ACC112 (cell line): Measurements from ENCODE around the gene MEIS1.

Experiments used
- H2AFZ ChIP-seq: fragments of 200-600 bp; sonication (generic); one replicate; pipeline ENCODE4 v1.6.0; 2017; ENCODE audit warnings: antibody characterized with exemption, low read length; ENCODE audit not compliant: unreplicated experiment
- H3K27ac ChIP-seq: fragments of 200-600 bp; sonication (generic); 2 replicates; pipeline ENCODE4 v1.5.1; 2014; ENCODE audit warnings: low read depth, mild to moderate bottlenecking, antibody characterized with exemption, low read length, moderate library complexity
- H3K27me3 ChIP-seq: fragments of 200-600 bp; sonication (generic); 2 replicates; pipeline ENCODE4 v1.6.1; 2014; ENCODE audit warnings: mild to moderate bottlenecking, antibody characterized with exemption, low read length, moderate library complexity, mixed read lengths; ENCODE audit not compliant: insufficient read depth
- H3K36me3 ChIP-seq: fragments of 200-600 bp; sonication (generic); 2 replicates; pipeline ENCODE4 v1.6.1; 2016; ENCODE audit warnings: mild to moderate bottlenecking, antibody characterized with exemption, low read length, moderate library complexity, mixed read lengths; ENCODE audit not compliant: insufficient read depth
- H3K4me1 ChIP-seq: fragments of 200-600 bp; sonication (generic); one replicate; pipeline ENCODE4 v1.6.1; 2016; ENCODE audit warnings: low read length, mixed read lengths; ENCODE audit not compliant: insufficient read depth, unreplicated experiment, control insufficient read depth
- H3K4me3 ChIP-seq: fragments of 200-600 bp; sonication (generic); 2 replicates; pipeline ENCODE4 v1.5.1; 2014; ENCODE audit warnings: mild to moderate bottlenecking, low read depth, low read length
- H3K79me2 ChIP-seq: fragments of 200-600 bp; sonication (generic); one replicate; pipeline ENCODE4 v1.6.0; 2016; ENCODE audit warnings: low read length; ENCODE audit not compliant: control insufficient read depth, unreplicated experiment, insufficient read depth

Gene MEIS1

GRCh38 chr2:66560683-66561082 lies 125.8 kb downstream of the MEIS1 start:
- Histone ChIP-seq H3K36me3 (no peaks in the 10 kb centered on the region), H3K4me3 (no peak overlapping the region), H3K4me1 (peaks cover 15% of the 10 kb centered on the region), H3K27ac (no peak overlapping the region), H3K27me3 (no peaks in the 10 kb centered on the region), H3K79me2 (no peaks in the 10 kb centered on the region), H2AFZ (no peak overlapping the region)

GRCh38 chr2:66561645-66562303 lies 126.8 kb downstream of the MEIS1 start:
- Histone ChIP-seq H3K27me3 (no peaks in the 10 kb centered on the region), H3K79me2 (no peaks in the 10 kb centered on the region), H3K27ac (no peak overlapping the region), H3K36me3 (no peaks in the 10 kb centered on the region), H2AFZ (peak overlapping the region; percentile 73), H3K4me3 (no peak overlapping the region), H3K4me1 (peaks cover 15% of the 10 kb centered on the region)

DNA sequence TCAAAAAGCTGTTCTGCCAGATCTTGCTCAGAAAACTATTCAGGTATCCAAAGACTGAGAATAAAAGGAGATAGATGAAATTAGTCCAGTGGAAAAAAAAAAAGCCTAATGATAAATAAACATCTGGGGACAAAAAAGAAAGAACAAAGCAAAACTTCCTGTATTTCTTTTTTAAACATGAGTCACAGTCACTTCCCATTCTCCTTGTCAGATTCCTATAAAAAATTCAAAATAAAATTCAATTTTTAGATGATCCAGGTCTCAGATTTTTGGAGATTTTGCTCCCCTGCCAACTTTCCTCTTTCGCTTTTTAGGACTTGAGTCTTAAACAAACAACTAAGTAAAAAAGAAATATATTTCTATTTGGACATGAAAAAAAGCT lies 127.4 kb downstream of the MEIS1 start:
- Histone ChIP-seq H3K27me3 (no peaks in the 10 kb centered on the region), H3K79me2 (no peaks in the 10 kb centered on the region), H3K4me3 (no peak overlapping the region), H3K27ac (no peak overlapping the region), H3K36me3 (no peaks in the 10 kb centered on the region), H3K4me1 (peaks cover 15% of the 10 kb centered on the region), H2AFZ (peak overlapping the region; percentile 73)

DNA sequence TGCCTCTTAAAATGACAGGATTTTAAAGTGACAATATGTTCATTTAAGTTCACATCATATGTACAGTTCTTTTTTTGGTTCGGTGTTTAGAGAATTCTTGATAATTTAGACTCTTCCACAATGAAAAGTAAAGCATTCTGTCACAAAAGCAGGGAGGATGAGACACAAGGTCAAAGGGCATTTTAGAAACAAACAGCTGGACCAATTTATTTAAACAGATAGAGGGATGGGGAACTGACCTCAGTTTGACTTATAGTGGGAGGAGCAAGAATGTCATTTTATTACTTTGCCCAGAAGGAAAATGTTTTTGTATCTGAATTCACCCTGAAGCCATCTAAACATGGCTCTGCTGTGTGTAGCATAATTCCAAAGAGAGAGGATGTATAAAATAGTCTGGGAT lies 128.5 kb downstream of the MEIS1 start:
- Histone ChIP-seq H3K79me2 (no peaks in the 10 kb centered on the region), H2AFZ (no peak overlapping the region), H3K4me1 (peaks cover 15% of the 10 kb centered on the region), H3K27me3 (no peaks in the 10 kb centered on the region), H3K4me3 (no peak overlapping the region), H3K36me3 (no peaks in the 10 kb centered on the region), H3K27ac (no peak overlapping the region)

DNA sequence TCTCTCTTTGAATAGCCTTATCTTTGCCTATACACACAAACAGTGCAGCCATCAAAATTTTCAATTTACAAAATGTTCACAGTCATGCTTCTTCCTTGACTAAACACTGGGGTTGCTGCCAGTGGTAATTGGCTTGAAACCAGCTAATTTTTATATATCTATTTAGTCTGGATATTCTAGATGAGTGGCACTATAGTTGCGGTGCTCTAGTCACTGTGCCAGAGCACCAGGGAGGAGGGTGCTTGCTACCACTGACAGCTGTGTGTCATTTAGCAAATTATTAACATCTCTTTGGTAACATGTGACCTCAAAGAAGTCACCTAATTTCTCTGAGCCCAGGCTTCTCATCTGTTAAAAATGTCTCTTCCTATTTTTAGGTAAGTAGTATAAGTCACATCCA lies 130.4 kb downstream of the MEIS1 start:
- Histone ChIP-seq H3K27me3 (no peaks in the 10 kb centered on the region), H3K4me1 (peaks cover 15% of the 10 kb centered on the region), H3K79me2 (no peaks in the 10 kb centered on the region), H3K27ac (no peak overlapping the region), H3K36me3 (no peaks in the 10 kb centered on the region), H2AFZ (no peak overlapping the region), H3K4me3 (no peak overlapping the region)

DNA sequence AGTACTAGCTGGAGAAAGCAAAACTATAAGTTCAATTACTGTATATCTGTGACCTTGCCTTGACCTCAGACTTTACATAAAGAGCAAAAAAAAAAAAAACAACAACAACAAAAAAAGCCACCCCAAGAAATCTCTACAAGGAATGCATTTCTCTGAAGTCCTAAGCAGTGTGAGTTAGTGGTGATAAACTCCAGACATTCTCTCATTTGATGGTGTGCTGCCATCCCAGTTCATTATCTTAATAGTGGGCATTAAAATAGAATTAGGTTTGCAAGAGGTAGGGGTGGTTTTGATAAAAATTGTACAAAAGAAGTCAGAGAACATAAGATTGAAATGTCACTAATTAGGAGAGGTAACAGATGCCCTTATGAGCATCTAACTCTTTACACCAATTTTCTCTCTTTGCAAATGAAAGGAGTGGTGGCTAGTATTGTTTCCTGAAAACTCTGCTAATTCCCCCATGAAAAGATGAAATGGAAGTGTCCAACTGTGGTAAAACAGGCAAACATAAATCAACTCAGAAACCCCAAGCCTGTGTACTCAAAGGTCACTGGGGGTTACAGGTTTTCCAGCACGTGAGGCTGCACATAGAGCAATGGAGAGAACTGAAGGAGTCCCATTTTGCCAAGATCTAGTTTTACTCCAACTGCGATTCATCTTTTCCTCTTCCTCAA lies 131.9 kb downstream of the MEIS1 start:
- H3K36me3 ChIP-seq = no peaks in the 10 kb centered on the region
- H3K27me3 ChIP-seq = no peaks in the 10 kb centered on the region
- H3K4me3 ChIP-seq = no peak overlapping the region
- H2AFZ ChIP-seq = no peak overlapping the region
- H3K79me2 ChIP-seq = no peaks in the 10 kb centered on the region
- no peak overlapping the region for H3K27ac ChIP-seq
- H3K4me1 ChIP-seq = peaks cover 10% of the 10 kb centered on the region

GRCh38 chr2:66567729-66568128 lies 132.8 kb downstream of the MEIS1 start:
- Histone ChIP-seq H3K27me3 (no peaks in the 10 kb centered on the region), H3K4me1 (peaks cover 2% of the 10 kb centered on the region), H3K36me3 (no peaks in the 10 kb centered on the region), H3K4me3 (no peak overlapping the region), H2AFZ (no peak overlapping the region), H3K79me2 (no peaks in the 10 kb centered on the region), H3K27ac (no peak overlapping the region)

GRCh38 chr2:66568650-66569300 lies 133.8 kb downstream of the MEIS1 start:
- Histone ChIP-seq H3K27ac (no peak overlapping the region), H2AFZ (no peak overlapping the region), H3K4me1 (no peaks in the 10 kb centered on the region), H3K4me3 (no peak overlapping the region), H3K79me2 (no peaks in the 10 kb centered on the region), H3K36me3 (no peaks in the 10 kb centered on the region), H3K27me3 (no peaks in the 10 kb centered on the region)

GRCh38 chr2:66569321-66569851 lies 134.5 kb downstream of the MEIS1 start:
- H3K36me3 ChIP-seq = no peaks in the 10 kb centered on the region

GRCh38 chr2:66569974-66570373 lies 135.0 kb downstream of the MEIS1 start:
- H3K27ac ChIP-seq = no peak overlapping the region
- H3K4me3 ChIP-seq = no peak overlapping the region
- no peaks in the 10 kb centered on the region for H3K27me3 ChIP-seq
- H3K79me2 ChIP-seq = no peaks in the 10 kb centered on the region
- H3K4me1 ChIP-seq = no peaks in the 10 kb centered on the region
- no peaks in the 10 kb centered on the region for H3K36me3 ChIP-seq
- no peak overlapping the region for H2AFZ ChIP-seq

More at GRCh38 chr2:66569321-66569851, 134.5 kb downstream of the MEIS1 start:
- no peak overlapping the region for H3K4me3 ChIP-seq
- H3K79me2 ChIP-seq = no peaks in the 10 kb centered on the region
- no peaks in the 10 kb centered on the region for H3K27me3 ChIP-seq
- H2AFZ ChIP-seq = no peak overlapping the region
- no peak overlapping the region for H3K27ac ChIP-seq
- H3K4me1 ChIP-seq = no peaks in the 10 kb centered on the region
